ENCODE results near the gene C12orf60.
A peak's percentile ranks its signal among the peaks of the same experiment; 100 is the strongest.

Gene C12orf60

GRCh38 chr12:14833336-14833735 lies 29.9 kb downstream of the C12orf60 start:
- TF ChIP-seq, protein P1, sequence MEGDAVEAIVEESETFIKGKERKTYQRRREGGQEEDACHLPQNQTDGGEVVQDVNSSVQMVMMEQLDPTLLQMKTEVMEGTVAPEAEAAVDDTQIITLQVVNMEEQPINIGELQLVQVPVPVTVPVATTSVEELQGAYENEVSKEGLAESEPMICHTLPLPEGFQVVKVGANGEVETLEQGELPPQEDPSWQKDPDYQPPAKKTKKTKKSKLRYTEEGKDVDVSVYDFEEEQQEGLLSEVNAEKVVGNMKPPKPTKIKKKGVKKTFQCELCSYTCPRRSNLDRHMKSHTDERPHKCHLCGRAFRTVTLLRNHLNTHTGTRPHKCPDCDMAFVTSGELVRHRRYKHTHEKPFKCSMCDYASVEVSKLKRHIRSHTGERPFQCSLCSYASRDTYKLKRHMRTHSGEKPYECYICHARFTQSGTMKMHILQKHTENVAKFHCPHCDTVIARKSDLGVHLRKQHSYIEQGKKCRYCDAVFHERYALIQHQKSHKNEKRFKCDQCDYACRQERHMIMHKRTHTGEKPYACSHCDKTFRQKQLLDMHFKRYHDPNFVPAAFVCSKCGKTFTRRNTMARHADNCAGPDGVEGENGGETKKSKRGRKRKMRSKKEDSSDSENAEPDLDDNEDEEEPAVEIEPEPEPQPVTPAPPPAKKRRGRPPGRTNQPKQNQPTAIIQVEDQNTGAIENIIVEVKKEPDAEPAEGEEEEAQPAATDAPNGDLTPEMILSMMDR (IDR thresholded peaks at IDR 0.05; ENCODE audit: low read depth, low read length): no peak
- no peak for DNase-seq (ENCODE audit: low read depth, low spot score)
- in situ Hi-C loops (cut with HindIII; ENCODE audit: low sequenced_read_pairs): no loop called here
- no peak overlapping the region for H3K4me3 ChIP-seq (ENCODE audit: low read depth, low read length)

DNA sequence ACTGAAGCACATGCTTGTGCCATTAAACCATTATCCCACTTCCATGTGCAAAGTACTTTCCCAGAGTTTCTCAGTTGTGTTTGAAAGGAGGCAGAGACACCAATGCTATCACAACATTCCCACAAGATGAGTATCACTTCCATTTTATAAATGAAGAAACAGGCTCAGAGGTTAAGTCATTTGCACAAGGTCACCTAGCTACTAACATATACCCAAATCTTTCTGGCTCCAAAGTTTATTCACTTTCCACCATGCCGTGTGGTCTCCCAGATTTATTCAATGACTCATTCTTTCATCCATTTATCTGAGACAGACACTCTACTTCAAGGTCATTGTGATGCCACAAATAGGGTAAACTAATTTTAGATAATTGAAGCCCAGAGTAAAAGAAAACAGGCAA lies 30.5 kb downstream of the C12orf60 start:
- H3K4me3 ChIP-seq (ENCODE audit: low read depth, low read length): no peak overlapping the region
- in situ Hi-C loops (cut with HindIII; ENCODE audit: low sequenced_read_pairs): no loop called here
- TF ChIP-seq, protein P1 (IDR thresholded peaks at IDR 0.05; ENCODE audit: low read depth, low read length): no peak
- DNase-seq (ENCODE audit: low read depth, low spot score): no peak

DNA sequence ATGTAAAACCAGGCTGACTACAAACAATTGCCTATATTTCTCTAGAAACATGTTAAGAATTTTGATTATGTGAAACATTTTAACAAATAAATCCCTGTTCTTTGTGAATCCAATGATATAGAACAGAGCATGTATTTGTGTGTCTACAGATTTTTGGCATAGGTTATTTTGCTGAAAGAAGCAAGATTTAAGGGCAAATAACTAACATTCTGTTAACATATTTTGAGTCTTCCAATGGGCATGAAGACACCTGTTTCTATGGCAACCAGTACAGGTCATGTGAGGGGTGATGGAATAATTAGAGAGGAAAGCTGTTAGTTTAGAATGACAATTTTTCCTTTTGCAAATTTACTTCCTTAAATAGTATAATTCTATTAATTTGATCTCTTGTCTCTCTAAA lies 31.0 kb downstream of the C12orf60 start:
- H3K4me3 ChIP-seq (ENCODE audit: low read depth, low read length): no peak overlapping the region
- DNase-seq (ENCODE audit: low read depth, low spot score): no peak
- TF ChIP-seq, protein P1 (IDR thresholded peaks at IDR 0.05; ENCODE audit: low read depth, low read length): no peak
- in situ Hi-C loops (cut with HindIII; ENCODE audit: low sequenced_read_pairs): no loop called here

GRCh38 chr12:14836336-14837210 lies 33.1 kb downstream of the C12orf60 start:
- in situ Hi-C loops (cut with HindIII; ENCODE audit: low sequenced_read_pairs): no loop called here
- TF ChIP-seq, protein P1 (IDR thresholded peaks at IDR 0.05; ENCODE audit: low read depth, low read length): no peak
- no peak overlapping the region for H3K4me3 ChIP-seq (ENCODE audit: low read depth, low read length)
- DNase-seq (ENCODE audit: low read depth, low spot score): peak; percentile 82

DNA sequence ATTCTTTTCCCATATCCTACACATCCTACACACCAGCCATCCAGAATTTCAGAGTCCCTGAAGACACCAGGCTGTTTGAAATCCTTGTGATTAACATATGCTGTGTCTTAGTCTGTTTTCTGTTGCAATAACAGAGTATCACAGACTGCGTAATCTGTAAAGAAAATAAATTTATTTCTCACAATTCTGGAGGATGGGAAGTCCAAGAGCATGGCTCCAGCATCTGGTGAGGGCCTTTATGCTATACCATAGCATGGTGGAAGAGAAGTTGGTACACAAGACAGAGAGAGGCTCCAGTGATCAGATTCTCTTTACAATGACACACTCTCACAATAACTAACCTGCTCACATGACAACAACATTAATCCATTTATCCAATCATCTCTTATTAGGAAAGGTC lies 35.8 kb downstream of the C12orf60 start:
- in situ Hi-C loops (cut with HindIII; ENCODE audit: low sequenced_read_pairs): no loop called here
- H3K4me3 ChIP-seq (ENCODE audit: low read depth, low read length): no peak overlapping the region
- DNase-seq (ENCODE audit: low read depth, low spot score): no peak
- TF ChIP-seq, protein P1 (IDR thresholded peaks at IDR 0.05; ENCODE audit: low read depth, low read length): no peak

DNA sequence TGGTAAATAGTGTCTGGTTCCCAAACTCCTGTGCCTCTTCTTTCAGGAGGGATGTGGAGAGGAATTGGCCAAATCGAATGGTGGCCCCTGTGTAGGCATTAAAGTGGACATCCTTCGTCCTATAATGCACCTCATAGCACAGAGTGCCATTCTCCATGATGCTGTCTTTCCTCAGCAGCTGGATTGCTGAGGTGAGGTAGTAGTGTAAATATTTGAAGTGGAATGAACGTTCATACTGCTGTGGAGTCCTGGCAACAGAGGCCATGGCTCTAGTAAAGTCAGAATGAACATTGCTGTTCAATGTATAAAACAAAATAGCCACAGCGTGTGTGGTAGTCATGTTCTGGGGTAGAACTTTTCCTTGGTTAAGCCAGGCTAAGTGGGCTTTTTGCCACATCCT lies 37.1 kb downstream of the C12orf60 start:
- DNase-seq (ENCODE audit: low read depth, low spot score): no peak
- TF ChIP-seq, protein P1 (IDR thresholded peaks at IDR 0.05; ENCODE audit: low read depth, low read length): no peak
- in situ Hi-C loops (cut with HindIII; ENCODE audit: low sequenced_read_pairs): no loop called here
- H3K4me3 ChIP-seq (ENCODE audit: low read depth, low read length): no peak overlapping the region
